Glutamatergic neuron (in vitro differentiated cells): Measurements from ENCODE around the gene RNF227. TPM values are rescaled to one million over a fixed set of nuclear protein-coding genes. Genes with fewer than 3 reads are reported as not detected.
"Not testable (repeated sequence)": the region's sequence is repeated elsewhere in the genome, so short reads cannot be mapped to it uniquely, and the experiment has no call there.

Source experiments
- DNase-seq: peaks from one replicate; pipeline ENCODE4 v3.0.0; 2022
- H3K27ac Mint-ChIP-seq: one replicate; pipeline ENCODE4 v1.8.0; 2020; ENCODE audit warnings: mild to moderate bottlenecking, mixed read lengths, inconsistent platforms; ENCODE audit not compliant: unreplicated experiment
- H3K27me3 Mint-ChIP-seq: one replicate; pipeline ENCODE4 v1.8.0; 2020; ENCODE audit warnings: mild to moderate bottlenecking, moderate library complexity, mixed read lengths, inconsistent platforms; ENCODE audit not compliant: unreplicated experiment
- H3K36me3 Mint-ChIP-seq: one replicate; pipeline ENCODE4 v1.8.0; 2020; ENCODE audit warnings: mild to moderate bottlenecking, mixed read lengths, inconsistent platforms; ENCODE audit not compliant: unreplicated experiment
- H3K4me1 Mint-ChIP-seq: one replicate; pipeline ENCODE4 v1.8.0; 2020; ENCODE audit warnings: mild to moderate bottlenecking, low read depth, mixed read lengths, inconsistent platforms; ENCODE audit not compliant: unreplicated experiment
- H3K4me3 Mint-ChIP-seq: one replicate; pipeline ENCODE4 v1.8.0; 2020; ENCODE audit warnings: mild to moderate bottlenecking, mixed read lengths, inconsistent platforms; ENCODE audit not compliant: unreplicated experiment
- H3K9me3 Mint-ChIP-seq: one replicate; pipeline ENCODE4 v1.8.0; 2020; ENCODE audit warnings: mild to moderate bottlenecking, moderate library complexity, mixed read lengths, inconsistent platforms; ENCODE audit not compliant: unreplicated experiment
- total RNA-seq: library from RNA; stranded (reverse); fragmentation: NEBNext Ultra II Directional; extraction: Animal tissue kit (Norgen Biotek cat#: 25700); gene quantifications from one replicate; pipeline ENCODE4 v1.2.1, GENCODE V29; 2021; ENCODE audit not compliant: unreplicated experiment
- TF ChIP-seq, protein P1 (sequence below): fragments of 200-600 bp; sonication (generic); IDR thresholded peaks from one replicate; pipeline ENCODE4 v1.5.0; 2021; ENCODE audit not compliant: partially characterized antibody, unreplicated experiment

The RNF227 gene
- total RNA-seq, 1 donor from 2014 or later = 0.49 TPM

DNA sequence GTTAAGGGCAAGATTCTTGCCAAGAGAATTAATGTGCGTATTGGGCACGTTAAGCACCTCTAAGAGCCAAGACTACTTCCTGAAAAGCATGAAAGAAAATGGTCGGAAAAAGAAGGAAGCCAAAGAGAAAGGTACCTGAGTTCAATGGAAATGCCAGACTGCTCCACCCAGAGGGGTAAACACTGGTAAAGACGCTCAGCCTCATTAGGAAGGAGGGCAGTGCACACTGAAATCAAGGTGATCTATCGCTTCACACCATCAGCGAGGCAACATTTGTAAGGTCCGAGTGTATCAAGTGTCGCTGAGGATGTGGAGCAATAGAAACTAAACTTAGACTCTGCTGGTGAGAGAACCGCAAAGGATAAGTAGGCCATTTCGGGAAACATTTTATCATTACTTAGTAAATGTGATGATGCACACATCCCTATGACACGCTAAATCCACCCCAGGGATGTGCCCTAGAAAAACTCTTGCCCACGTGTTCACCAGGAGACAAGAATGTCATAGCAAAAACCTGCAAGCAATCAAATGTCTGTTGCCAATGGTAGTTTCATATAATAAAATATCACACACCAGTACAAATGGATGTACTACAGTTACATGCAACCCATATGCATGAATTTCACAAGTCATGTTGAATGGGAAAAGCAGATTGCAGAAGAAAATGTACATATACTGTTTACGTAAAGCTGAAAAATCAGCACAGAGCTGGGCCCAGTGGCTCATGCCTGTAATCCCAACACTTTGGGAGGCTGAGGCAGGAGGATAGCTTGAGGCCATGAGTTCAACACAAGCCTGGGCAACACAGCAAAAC lies 39.5 kb upstream of the RNF227 start:
- no peaks in the 10 kb centered on the region for H3K4me1 Mint-ChIP-seq
- TF ChIP-seq, protein P1, sequence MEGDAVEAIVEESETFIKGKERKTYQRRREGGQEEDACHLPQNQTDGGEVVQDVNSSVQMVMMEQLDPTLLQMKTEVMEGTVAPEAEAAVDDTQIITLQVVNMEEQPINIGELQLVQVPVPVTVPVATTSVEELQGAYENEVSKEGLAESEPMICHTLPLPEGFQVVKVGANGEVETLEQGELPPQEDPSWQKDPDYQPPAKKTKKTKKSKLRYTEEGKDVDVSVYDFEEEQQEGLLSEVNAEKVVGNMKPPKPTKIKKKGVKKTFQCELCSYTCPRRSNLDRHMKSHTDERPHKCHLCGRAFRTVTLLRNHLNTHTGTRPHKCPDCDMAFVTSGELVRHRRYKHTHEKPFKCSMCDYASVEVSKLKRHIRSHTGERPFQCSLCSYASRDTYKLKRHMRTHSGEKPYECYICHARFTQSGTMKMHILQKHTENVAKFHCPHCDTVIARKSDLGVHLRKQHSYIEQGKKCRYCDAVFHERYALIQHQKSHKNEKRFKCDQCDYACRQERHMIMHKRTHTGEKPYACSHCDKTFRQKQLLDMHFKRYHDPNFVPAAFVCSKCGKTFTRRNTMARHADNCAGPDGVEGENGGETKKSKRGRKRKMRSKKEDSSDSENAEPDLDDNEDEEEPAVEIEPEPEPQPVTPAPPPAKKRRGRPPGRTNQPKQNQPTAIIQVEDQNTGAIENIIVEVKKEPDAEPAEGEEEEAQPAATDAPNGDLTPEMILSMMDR = no peak
- no peaks in the 10 kb centered on the region for H3K36me3 Mint-ChIP-seq
- no peak for DNase-seq
- H3K27me3 Mint-ChIP-seq = no peaks in the 10 kb centered on the region
- H3K27ac Mint-ChIP-seq = no peak overlapping the region
- H3K4me3 Mint-ChIP-seq = no peak overlapping the region
- H3K9me3 Mint-ChIP-seq = no peaks in the 10 kb centered on the region

DNA sequence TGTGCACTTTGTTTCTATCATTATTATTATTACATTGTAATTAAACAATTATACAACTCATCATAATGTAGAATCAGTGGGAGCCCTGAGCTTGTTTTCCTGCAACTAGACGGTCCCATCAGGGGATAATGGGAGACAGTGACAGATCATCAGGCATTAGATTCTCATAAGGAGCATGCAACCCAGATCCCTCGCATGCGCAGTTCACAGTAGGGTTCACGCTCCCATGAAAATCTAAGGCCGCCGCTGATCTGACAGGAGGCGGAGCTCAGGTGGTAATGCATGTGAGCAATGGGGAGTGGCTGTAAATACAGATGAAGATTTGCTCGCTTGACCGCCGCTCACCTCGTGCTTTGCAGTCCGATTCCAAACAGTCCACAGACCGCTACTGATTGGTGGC lies 37.2 kb upstream of the RNF227 start:
- H3K4me3 Mint-ChIP-seq, H3K4me1 Mint-ChIP-seq, H3K27ac Mint-ChIP-seq, H3K36me3 Mint-ChIP-seq, H3K27me3 Mint-ChIP-seq, DNase-seq, H3K9me3 Mint-ChIP-seq: not testable (repeated sequence)

DNA sequence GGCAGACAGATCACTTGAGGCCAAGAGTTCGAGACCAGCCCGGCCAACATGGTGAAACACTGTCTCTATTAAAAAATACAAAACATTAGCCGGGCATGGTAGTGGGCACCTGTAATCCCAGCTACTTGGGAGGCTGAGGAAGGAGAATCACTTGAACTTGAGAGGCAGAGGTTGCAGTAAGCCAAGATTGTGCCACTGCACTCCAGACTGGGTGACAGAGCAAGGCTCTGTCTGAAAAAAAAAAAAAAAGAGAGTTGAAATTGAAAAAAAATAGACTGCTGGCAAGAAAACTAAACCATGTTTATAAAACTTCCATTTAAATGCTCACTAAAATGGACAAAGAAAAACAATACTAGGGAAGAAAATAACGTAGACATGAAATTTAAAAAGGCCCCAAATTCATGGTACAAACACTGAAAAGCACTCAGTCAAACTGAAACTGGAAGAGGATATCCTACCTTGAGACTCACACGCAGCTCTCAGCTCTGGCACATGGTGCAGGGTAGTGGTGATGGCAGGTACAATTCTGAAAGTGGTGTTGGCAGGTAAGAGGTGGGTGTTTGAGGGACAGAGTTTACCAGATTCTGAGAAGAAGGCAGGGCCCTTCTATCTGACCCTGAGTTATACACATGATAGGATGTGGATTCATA lies 35.2 kb upstream of the RNF227 start:
- Mint-ChIP-seq H3K36me3 (no peaks in the 10 kb centered on the region), H3K27me3 (no peaks in the 10 kb centered on the region), H3K4me3 (no peak overlapping the region), H3K4me1 (no peaks in the 10 kb centered on the region), H3K9me3 (peaks cover 1% of the 10 kb centered on the region), H3K27ac (no peak overlapping the region)
- DNase-seq = no peak
- TF ChIP-seq, protein P1 = no peak

DNA sequence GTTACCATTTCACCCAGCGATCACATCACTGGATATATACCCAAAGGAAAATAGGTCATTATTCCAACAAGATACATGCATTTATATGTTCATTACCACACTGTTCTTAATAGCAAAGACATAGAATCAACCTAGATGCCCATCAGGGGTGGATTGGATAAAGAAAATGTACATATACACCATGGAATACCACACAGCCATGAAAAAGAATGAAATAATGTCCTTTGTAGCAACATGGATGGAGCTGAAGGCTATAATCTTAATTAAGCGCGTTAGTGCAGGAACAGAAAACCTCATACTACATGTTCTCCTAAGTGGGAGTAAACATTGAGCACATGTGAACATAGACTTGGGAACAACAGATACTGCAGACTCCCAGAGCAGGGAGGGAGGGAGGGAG lies 34.5 kb upstream of the RNF227 start:
- Mint-ChIP-seq H3K4me3 (no peak overlapping the region), H3K4me1 (no peaks in the 10 kb centered on the region), H3K27ac (no peak overlapping the region), H3K27me3 (no peaks in the 10 kb centered on the region), H3K36me3 (no peaks in the 10 kb centered on the region), H3K9me3 (peaks cover 1% of the 10 kb centered on the region)
- no peak for DNase-seq
- TF ChIP-seq, protein P1 = no peak

DNA sequence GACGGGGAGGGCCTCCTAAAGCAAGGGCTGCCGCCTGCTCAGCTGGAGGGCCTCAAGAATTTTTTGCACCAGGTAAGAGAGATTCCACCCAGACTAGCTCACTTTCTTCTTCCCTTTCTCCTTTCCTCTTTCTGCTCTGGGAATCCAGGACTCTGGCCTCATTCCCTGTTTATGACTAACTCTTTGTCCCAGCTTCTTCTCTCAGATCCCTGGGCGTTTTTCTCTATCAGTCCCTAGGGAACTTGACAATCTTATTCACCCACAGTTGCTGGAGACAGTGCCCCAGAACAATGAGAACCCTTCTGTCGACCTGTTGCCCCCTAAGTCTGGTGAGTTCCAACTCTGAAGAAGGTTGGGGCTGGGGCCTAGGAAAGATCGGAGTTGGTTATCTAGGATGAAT lies 31.6 kb upstream of the RNF227 start:
- TF ChIP-seq, protein P1 = no peak
- peaks cover 2% of the 10 kb centered on the region for H3K4me1 Mint-ChIP-seq
- H3K27ac Mint-ChIP-seq = no peak overlapping the region
- no peak overlapping the region for H3K4me3 Mint-ChIP-seq
- no peak for DNase-seq
- H3K27me3 Mint-ChIP-seq = no peaks in the 10 kb centered on the region
- no peaks in the 10 kb centered on the region for H3K36me3 Mint-ChIP-seq
- peaks cover 1% of the 10 kb centered on the region for H3K9me3 Mint-ChIP-seq
